Fibroblast of skin of left biceps (primary cell): ENCODE measurements around the gene AADACL2.
A peak's percentile ranks its signal among the peaks of the same experiment; 100 is the strongest.
"Not testable (repeated sequence)": the region's sequence is repeated elsewhere in the genome, so short reads cannot be mapped to it uniquely, and the experiment has no call there.

Experiments
- DNase-seq, 2 experiments: peaks; one replicate each; pipeline ENCODE4 v3.0.0-alpha.2; 2013; ENCODE audit warnings: low read depth in 2 of 2

Gene AADACL2

DNA sequence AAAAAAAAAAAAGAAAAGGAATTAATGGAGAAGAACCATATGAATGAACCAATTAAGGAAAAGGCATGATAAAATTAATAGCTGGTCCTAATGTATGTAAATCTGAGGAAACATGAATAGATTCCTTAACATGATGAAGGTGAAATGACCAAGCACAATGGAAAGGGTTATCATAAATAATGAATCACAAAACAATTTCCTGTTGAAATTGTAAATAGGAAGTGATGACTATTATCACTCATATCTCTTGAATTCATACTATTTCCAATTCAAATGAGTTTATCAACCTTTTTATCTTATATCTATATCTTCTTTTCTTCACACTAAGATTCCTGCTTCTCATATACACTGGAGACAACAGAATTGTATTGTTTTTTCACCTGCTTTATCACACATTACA lies 32.0 kb downstream of the AADACL2 start:
- DNase-seq = no peak

GRCh38 chr3:151766454-151766853 lies 32.7 kb downstream of the AADACL2 start:
- DNase-seq = no peak

DNA sequence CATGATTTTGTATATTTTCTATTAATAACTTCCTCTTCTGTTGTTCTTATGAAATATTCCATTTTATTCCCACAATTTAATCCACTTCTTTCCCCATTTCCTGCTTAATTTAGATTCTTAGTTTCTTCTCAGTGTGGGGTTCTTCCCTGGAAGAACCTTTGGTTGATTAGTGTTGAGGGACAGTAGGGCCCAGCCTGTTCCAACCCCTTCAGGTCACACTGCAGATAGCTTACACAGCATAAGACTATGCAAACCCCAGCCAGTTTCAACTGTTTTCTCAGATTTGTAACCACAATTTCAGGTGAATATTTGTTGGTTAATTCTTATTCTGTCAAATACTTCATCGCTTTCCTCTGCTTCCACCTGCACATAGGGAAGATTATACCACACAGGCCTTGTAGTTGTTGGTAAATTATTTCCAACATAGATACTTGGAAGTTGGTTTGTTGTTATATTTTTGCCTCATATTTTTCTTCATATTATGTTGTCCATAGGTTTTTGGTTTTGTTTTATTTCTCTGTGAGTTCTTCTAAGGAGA lies 34.7 kb downstream of the AADACL2 start:
- DNase-seq = no peak

DNA sequence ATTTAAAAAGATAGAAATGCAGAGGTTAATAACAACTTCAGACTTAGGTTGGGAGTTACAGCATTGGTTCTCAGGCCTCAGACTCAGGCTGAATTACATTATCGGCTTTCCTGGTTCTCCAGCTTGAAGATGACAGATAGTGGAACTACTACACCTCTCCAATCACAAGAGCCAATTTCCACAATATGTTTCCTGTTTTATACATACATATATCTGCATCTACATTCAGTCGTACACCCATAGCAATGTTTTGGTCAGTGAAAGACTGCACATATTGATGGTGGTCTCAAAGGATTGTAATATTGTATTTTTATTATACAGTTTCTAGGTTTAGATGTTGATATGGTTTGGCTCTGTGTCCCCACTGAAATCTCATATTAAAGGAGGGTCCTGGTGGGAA lies 35.4 kb downstream of the AADACL2 start:
- DNase-seq = no peak

DNA sequence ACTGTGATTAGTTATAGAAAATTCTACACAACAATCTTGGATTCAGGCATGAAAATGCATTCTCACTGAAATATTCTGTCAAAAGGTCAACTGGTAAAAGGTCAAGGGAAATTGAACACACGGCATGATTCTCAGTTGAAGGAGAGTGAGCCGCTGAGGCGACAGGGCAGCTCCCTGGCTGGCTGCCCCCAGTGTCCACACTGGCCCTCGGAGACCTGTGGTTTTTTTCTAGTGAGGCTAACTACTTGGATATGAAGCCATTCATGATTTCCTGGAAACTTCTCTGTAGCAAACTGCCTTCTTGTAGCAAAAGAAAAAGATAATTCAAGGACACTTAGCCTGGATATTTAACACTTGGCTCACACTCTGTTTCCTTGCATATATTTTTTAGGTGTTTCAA lies 37.2 kb downstream of the AADACL2 start:
- no peak for DNase-seq

DNA sequence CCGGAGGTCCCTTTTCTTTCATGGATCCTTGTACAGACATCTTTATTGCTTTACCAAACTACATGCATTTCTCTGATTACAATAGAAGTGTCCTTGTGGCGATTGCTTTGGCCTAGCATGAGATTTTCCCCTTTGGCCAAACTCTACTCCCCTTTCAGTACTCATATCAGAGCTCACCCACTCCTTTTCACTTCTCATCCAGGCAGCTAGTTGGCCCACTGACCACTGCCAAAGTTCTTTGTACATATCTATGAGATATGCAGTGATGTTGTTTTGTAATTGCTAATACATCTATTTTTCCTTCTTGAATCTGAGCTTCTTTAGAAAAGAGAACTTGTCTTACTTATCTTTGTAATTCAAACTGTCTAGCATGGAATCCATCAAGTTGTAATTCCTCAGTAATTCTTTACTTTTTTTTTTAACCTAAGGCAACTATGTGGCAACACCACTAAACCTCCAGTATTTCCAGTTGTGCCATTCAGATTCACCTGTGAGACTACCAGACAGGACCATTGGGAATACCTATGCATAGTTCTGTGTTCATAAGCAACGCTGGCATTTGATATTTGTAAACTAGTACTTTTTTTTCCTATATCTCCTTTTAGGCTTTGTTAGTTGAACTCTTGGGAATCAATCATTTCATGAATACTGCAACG lies 39.2 kb downstream of the AADACL2 start:
- DNase-seq = no peak

DNA sequence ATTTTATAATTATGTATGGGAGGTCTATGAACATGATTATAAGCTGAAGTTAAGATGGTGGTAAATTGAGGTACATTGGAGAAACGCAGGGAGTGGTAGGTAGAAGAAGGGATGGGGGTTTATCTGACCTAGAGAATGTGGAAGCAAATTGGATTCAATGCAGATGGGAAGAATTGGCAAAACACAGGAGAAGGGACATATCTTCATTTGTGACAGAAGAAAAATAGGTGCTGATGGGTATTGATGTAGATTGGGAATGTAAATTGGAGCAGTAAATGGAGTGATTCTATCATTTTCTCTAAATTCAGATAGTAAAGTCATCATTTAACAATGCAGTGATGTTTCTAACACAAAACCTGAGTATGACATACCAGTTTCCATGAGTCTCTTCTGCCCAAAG lies 40.5 kb downstream of the AADACL2 start:
- DNase-seq = no peak

DNA sequence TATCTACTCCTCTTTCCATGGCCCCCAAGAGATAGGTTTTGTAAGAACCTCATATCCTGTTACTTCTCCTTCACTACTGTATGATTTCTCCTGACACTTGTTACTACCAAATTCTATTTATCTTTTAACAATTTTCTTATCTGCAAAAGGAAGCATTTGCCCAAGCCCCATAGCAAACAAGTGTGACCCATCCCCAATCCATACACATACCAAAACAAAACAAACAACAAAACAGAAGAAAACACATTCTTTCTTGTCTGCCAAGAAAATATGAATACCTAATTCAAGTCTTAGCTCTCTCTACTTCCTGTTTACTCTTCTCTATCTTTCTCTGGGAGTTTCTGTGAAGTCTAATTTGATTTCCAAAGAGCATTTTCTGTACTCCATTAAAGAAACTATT lies 41.2 kb downstream of the AADACL2 start:
- no peak for DNase-seq

- no peak for DNase-seq
These were observed 41.9 kb downstream of the AADACL2 start for GRCh38 chr3:151775314-151776258.

DNA sequence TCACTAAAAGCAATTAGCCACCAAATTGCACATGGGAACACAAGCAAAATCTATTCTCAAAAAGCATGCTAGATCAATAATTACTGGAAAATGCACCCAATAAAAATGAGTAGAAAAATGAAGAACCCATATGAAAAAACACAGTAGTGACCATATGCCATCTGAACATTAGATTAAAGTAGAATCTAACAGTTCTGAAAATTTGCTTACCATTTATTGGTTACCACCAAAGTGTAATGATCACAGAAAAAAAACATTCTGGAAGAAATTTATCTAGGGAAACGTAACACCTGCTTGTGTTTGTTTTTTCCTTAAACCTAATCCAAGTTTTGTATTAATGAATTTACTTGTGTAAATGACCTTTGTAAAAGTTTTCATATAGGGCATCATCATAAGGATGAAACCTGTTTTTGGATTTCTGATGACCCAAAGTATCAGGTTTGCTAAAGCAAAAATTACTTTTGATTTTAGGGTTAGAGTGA lies 42.6 kb downstream of the AADACL2 start:
- no peak for DNase-seq

- no peak for DNase-seq
These were observed 44.2 kb downstream of the AADACL2 start for GRCh38 chr3:151777880-151778279.

- DNase-seq = no peak
These were observed 53.9 kb downstream of the AADACL2 start for GRCh38 chr3:151787626-151788025.

- no peak for DNase-seq
These were observed 54.7 kb downstream of the AADACL2 start for GRCh38 chr3:151788401-151788800.

- peak; percentile 15 to 23 for DNase-seq
These were observed 56.2 kb downstream of the AADACL2 start for GRCh38 chr3:151789853-151790463.

- not testable (repeated sequence) for DNase-seq
These were observed 57.0 kb downstream of the AADACL2 start for GRCh38 chr3:151790763-151791162.

- no peak for DNase-seq
These were observed 58.7 kb downstream of the AADACL2 start for GRCh38 chr3:151792411-151792810.

- no peak for DNase-seq
These were observed 59.9 kb downstream of the AADACL2 start for GRCh38 chr3:151793636-151794035.

DNA sequence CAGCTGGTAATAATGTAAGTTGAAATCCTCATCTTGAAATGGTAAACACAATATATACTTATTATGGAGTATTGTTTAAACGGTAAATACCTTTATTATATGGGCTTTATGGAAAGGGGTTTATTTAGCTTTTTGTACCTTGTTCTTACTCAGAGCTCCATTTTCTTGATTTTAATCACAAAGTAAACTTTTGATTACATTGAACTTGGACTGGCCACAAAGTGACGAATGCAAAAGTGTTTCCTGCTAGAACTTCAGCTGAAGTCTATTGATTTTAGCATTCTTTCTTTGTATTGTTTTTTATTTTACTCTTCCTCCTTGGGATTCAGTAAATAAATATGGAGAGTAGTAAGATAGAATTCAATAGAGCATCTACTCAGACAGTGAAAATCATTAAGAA lies 60.4 kb downstream of the AADACL2 start:
- no peak for DNase-seq

DNA sequence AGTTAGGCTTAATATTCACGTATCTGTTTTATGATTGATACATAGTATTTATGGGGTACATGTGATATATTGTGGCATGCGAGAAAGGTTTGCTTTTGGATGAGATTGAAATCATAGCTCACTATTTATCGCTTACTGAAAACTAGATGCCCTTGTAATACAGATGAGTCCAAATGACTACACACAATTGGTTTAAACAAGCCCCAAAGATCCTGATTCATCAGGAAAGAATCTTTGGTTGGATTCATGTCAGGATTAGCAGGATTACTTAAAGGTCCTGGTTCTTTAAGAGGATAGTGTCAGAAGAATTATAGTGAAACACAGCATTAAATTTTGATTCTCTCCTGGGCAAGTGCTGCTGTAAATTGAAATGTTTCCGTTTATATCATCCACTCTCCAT lies 61.5 kb downstream of the AADACL2 start:
- peak; percentile 68 to 72 for DNase-seq

DNA sequence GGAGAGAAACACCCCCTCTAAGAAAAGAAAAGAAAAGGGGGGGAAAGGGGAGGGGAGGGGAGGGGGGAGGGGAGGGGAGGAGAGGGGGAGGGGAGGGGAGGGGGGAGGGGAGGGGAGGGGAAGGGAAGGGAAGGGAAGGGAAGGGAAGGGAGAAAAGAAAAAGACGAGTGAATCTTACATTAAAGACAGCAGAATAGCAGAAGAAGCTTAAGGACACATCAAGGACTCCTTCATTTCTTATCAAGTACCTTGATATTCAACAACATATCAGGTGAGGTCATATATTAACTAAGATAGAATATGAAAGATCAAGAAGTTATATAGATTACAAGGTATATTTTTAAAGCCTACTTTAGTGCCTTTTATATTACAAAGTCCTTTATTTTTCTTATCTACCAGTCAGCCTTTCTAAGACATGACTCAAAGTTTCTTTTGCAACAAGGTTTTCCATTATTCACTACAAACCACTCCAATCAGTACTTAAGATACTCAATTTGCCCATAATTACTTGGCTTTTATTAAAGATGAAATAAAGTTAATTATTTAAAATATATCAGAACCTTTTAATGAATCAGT lies 62.5 kb downstream of the AADACL2 start:
- no peak for DNase-seq

GRCh38 chr3:151798466-151798865 lies 64.7 kb downstream of the AADACL2 start:
- peak; percentile 17 to 23 for DNase-seq

GRCh38 chr3:151800431-151800830 lies 66.7 kb downstream of the AADACL2 start:
- DNase-seq = no peak
